Activated T-helper 2 cell treated with anti-CD3 and anti-CD28 coated beads, Interferon-gamma antibody, Interleukin-2, Interleukin-4, amounts not matched to agents 10 μg/mL and 5 μg/mL and 100 μg/mL, durations not matched to agents 14 hours and 24 hours and 36 hours (primary cell): ENCODE results near the gene GRIK5. TPM values are rescaled to one million over a fixed set of nuclear protein-coding genes. Genes with fewer than 3 reads are reported as not detected.
"Not testable (repeated sequence)": the region's sequence is repeated elsewhere in the genome, so short reads cannot be mapped to it uniquely, and the experiment has no call there.

Experiments
- DNase-seq: peaks from one replicate; pipeline ENCODE4 v3.0.0; 2021; ENCODE audit warnings: low spot score
- H3K27ac Mint-ChIP-seq: one replicate; pipeline ENCODE4 v1.8.0; 2021; ENCODE audit warnings: mixed read lengths
- H3K27me3 Mint-ChIP-seq: one replicate; pipeline ENCODE4 v1.8.0; 2021; ENCODE audit warnings: low read depth, mixed read lengths
- H3K36me3 Mint-ChIP-seq: one replicate; pipeline ENCODE4 v1.8.0; 2021; ENCODE audit warnings: low read depth, mixed read lengths
- H3K4me1 Mint-ChIP-seq: one replicate; pipeline ENCODE4 v1.8.0; 2021; ENCODE audit warnings: low read depth, mixed read lengths
- H3K4me3 Mint-ChIP-seq: one replicate; pipeline ENCODE4 v1.8.0; 2021; ENCODE audit warnings: low read depth, mild to moderate bottlenecking, moderate library complexity, mixed read lengths
- H3K9me3 Mint-ChIP-seq: one replicate; pipeline ENCODE4 v1.8.0; 2021; ENCODE audit warnings: mixed read lengths
- intact Hi-C: fragments of 100-400 bp; cut with micrococcal nuclease; formaldehyde crosslinking; loops from one replicate; pipeline ENCODE4 v1.15.1; 2023
- total RNA-seq: library from RNA; stranded (reverse); gene quantifications from 2 replicates; pipeline ENCODE4 v1.2.3, GENCODE V29; 2022

The GRIK5 gene
- total RNA-seq, 1 donor from 2014 or later, result 3.3 TPM

DNA sequence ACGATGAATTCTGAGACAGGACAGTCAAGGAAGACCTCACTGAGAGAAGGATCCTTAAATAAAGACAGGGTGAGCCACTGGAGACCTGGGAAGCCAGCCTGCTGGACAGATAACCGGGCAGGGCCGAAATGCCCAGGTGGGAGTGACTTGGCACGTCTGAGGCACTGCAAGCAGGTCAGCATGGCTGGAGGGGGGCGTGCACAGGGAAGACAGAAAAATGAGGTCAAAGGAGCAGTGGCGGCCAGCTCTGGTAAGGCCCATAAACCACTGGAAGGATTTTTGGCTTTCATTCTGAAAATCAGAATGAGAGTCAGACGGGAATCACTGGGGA is 70.2 kb downstream of the GRIK5 start:
- DNase-seq, result no peak
- Mint-ChIP-seq H3K4me1 (peaks cover 17% of the 10 kb centered on the region), H3K36me3 (no peaks in the 10 kb centered on the region), H3K27me3 (peaks cover 65% of the 10 kb centered on the region), H3K9me3 (no peaks in the 10 kb centered on the region), H3K4me3 (no peak overlapping the region), H3K27ac (no peak overlapping the region)
- intact Hi-C loops, result no loop called here

DNA sequence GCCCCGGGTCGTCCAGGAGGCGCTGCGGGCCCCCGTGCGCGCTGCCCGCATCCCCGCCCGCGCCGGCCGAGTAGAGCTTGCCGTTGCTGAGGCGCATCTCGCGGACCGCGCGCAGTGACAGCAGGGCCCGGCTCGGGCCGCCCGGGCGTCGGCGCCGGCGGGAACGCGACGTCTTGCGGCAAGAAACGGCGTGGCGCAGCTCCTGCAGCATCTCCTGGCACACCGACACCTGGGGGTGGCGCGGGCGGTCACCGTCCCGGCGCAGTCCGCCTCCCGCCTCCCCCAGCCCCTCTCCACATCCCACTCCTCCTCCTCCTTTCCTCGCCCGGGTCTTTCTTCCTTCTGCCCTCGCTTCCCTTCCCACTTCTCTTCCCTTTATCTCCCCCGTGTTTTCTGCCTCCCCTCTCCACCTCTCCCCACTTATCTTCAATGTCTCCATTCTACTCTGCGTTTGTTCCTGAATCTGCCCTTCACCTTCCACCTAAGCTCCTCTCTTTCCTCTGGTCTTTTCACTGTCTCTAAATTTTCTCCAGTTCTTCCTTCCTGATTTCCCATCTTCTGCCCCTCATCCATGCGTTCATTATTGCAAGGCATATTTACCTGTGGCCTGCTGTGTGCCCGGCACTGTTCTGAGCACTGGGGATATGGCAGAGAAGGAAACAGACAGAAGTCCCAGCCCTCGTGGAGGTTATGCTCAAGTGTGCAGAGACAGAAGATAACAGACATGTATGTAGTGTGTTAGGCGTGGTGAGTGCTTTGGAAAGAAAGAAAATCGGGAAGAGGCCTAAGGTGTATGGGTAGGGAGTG is 70.7 kb downstream of the GRIK5 start:
- no peak overlapping the region for H3K27ac Mint-ChIP-seq
- intact Hi-C loops, result no loop called here
- peaks cover 17% of the 10 kb centered on the region for H3K4me1 Mint-ChIP-seq
- H3K36me3 Mint-ChIP-seq, result no peaks in the 10 kb centered on the region
- no peak overlapping the region for H3K4me3 Mint-ChIP-seq
- H3K27me3 Mint-ChIP-seq, result peaks cover 66% of the 10 kb centered on the region
- H3K9me3 Mint-ChIP-seq, result no peaks in the 10 kb centered on the region
- DNase-seq, result no peak

DNA sequence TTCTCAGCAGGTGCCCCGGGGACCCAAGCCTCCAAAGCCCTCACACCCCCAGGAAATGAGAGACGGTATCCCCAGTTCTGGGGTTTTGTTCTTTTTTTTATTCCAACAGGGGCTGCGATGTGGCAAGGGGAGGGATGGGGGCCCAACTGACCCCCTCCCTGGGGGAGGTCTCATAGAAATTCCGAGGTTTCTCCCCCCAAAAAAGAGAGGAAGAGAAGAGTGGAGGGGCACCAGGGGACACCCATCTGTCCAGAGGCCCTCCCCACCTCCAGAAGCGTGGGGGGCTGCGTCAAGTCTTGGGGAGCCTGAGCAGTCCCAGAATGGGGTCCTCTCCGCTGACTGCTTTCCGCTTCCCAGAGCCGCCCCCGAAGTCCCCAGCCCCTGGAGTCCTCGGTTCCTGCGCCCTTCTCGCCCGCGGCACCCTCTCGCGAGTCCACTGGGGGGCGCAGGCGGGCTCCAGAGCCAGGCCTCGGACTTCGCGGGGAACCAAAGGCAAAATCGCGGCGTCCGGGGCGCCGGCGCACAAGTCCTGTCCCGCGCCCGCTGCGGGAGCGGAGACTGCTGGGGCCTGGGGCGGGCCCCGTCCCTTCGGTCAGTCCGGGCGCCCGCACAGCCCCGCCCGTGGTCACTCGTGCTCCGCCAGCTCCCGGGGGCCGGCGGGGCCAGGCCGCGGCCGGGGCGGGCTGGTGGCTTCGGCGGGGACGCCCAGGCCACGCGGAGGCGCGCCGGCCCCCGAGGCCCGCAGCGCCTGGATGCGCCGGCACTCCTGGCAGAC is 71.6 kb downstream of the GRIK5 start:
- no peak overlapping the region for H3K4me3 Mint-ChIP-seq
- DNase-seq, result peak; percentile 33
- peaks cover 63% of the 10 kb centered on the region for H3K27me3 Mint-ChIP-seq
- intact Hi-C loops, result no loop called here
- H3K36me3 Mint-ChIP-seq, result no peaks in the 10 kb centered on the region
- H3K27ac Mint-ChIP-seq, result no peak overlapping the region
- peaks cover 19% of the 10 kb centered on the region for H3K4me1 Mint-ChIP-seq
- no peaks in the 10 kb centered on the region for H3K9me3 Mint-ChIP-seq

DNA sequence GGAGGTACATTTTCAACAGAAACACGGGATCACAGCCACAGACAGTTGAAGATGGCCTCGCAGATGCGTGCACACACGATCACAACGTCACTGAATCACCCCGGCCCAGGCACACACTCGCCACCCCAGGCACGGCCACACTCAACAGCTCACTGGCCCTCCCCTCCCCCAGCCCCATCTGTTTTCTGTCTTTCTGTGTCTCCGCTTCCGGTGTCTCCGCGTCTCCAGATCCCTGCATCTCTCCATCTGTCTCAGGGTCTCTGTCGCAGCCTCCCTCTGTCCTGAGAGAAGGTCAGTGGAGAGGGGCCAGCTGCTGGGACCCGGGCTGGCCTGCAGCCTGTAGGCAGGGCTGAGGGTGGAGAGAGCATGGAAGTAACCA is 72.2 kb downstream of the GRIK5 start:
- H3K27me3 Mint-ChIP-seq, result peaks cover 65% of the 10 kb centered on the region
- no peaks in the 10 kb centered on the region for H3K36me3 Mint-ChIP-seq
- H3K4me3 Mint-ChIP-seq, result no peak overlapping the region
- no peak for DNase-seq
- no peak overlapping the region for H3K27ac Mint-ChIP-seq
- intact Hi-C loops, result no loop called here
- H3K9me3 Mint-ChIP-seq, result no peaks in the 10 kb centered on the region
- peaks cover 21% of the 10 kb centered on the region for H3K4me1 Mint-ChIP-seq

DNA sequence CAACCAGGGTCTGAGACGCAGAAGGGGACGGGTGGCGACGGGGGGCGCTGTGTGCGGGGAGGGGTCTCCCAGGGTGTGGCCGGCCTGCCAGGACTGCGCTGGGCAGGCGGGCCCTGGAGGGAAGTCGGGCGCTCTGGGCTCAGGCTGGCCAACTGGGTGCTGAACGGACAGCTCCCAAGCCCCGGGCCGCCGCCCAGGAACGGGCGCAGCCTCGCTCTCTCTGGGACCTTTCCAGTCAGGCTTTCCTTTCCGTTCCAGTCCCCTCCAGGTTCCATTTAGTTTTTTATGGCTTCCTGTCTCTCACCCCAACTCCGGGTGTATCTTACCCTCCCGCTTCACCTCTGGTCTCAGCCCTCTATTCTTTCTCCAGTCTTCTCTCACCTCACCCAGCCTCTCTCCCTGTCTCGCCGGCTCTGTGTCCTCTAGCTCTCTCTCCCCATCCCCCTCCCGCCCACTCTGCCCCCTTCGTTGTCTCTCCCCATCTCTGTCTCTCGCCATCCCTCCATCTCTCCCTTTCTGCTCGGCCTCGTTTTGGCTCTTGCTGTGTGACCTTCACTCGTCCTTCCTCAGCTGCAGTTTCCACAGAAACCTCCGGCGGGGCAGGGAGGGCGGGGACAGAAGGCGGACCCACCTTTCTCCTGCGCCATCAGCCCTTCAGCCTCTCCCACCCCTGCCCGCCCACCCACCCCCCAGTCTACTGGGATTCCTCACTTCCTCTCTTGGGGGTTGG is 72.7 kb downstream of the GRIK5 start:
- Mint-ChIP-seq H3K27me3 (peaks cover 69% of the 10 kb centered on the region), H3K27ac (no peak overlapping the region), H3K4me1 (peaks cover 23% of the 10 kb centered on the region), H3K36me3 (no peaks in the 10 kb centered on the region), H3K4me3 (peak overlapping the region; percentile 4), H3K9me3 (no peaks in the 10 kb centered on the region)
- peak; percentile 31 for DNase-seq
- intact Hi-C loops, result no loop called here

DNA sequence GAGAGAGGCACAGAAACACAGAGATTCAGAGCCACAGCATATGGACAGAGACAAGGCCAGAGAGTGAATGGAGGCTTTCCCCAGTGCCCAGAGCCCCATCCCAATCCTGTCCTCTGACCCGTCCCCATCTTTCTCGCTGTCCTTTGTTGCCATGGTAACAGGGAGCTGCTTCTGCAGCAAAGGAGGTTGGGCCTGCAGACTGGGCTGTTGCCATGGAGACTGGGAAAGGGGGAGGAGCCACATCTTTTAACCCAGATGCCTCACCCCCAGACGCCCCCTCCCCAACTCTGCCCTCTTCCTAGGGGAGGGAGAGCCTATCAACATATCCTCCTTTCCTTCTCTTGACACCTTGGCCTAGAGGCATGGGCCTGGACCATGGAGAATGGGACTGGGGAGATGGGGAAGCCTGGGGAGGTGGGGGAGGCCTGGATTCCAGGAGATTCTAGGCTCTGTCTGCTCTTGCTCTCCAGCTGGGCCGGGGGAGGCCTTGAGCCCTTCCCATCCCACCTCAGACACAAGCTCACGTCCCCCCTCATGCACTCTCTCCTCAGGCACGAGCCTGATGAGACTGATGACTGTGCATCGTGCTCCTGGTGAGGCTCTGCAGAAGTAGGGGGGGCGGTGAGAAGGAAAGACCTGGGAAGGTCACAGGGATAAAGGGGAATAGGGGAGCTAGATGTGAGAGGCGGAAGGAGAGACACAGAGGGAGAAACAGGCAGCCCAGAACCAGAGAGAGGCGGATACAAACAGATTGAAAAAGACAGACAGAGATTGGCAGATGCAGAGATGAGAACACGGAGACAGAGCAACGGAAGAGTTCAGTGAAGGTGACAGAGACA is 73.8 kb downstream of the GRIK5 start:
- Mint-ChIP-seq H3K9me3 (no peaks in the 10 kb centered on the region), H3K4me1 (peaks cover 23% of the 10 kb centered on the region), H3K27ac (no peak overlapping the region), H3K4me3 (no peak overlapping the region), H3K36me3 (no peaks in the 10 kb centered on the region), H3K27me3 (peaks cover 59% of the 10 kb centered on the region)
- intact Hi-C loops, result no loop called here
- no peak for DNase-seq

DNA sequence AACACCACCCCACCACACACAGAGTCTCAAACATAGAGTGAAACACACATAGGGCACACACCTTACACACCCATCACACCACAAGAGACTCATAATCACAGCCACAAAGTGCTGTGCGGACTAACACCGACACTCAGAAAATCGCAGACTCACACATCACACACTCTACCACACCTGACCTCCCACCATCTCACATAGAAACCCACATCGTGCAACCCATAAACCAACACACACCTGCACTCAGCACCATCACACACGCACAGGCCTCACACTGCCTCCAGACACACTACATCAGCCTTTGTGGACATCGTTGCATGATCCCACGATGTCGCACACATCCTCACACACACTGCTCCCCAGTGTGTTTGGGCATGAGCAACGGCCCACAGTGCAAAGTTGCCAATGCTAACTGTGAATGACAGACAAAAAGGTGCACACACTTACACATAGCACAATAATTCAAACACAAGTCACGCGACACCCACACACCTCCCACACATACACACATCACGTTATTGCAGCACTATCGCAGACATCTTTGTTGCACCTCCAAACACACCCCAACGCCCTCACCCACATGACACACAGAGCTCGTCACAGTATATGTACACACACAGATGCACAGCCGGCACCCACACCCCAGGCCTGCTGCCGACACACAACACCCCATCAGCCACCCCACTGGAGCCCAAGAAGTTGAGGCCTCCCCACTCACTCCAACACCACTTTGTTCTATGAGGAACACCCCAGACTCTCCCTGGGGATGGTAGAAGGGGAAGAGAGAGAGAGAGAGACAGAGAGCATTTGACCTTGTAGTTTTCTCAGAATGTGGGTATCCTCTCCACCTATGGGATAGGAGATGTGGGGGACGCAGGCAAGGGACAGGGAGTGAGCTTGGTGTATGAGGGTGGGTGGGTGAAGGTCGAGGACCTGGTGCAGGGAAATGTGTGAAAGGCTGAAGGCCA is 74.7 kb downstream of the GRIK5 start:
- peaks cover 23% of the 10 kb centered on the region for H3K4me1 Mint-ChIP-seq
- H3K4me3 Mint-ChIP-seq, result peak overlapping the region; percentile 57
- no peaks in the 10 kb centered on the region for H3K36me3 Mint-ChIP-seq
- no peak for DNase-seq
- peaks cover 50% of the 10 kb centered on the region for H3K27me3 Mint-ChIP-seq
- intact Hi-C loops, result no loop called here
- H3K27ac Mint-ChIP-seq, result no peak overlapping the region
- no peaks in the 10 kb centered on the region for H3K9me3 Mint-ChIP-seq

DNA sequence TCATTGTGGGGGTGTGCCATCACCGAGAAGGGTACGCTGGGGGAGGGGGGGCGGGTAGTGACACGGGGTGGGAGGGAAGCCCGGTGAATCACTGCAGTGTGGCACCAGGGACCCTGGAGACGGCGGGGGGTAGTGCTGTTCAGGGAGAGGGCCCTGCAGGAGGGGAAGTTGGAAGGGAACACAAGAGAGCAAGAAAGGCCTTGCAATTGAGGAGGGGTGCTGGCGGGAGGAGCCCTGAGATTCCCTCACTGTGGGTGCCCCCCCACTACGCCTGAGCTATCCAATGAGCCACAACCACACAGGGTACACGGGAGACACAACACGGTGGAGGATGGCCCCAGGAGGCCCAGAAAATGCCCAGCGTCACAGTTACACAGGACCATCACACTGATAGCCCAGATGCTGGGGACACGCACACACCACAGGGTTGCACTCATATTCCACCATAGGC is 75.5 kb downstream of the GRIK5 start:
- peaks cover 23% of the 10 kb centered on the region for H3K4me1 Mint-ChIP-seq
- H3K27me3 Mint-ChIP-seq, result peaks cover 42% of the 10 kb centered on the region
- no peaks in the 10 kb centered on the region for H3K36me3 Mint-ChIP-seq
- no peak overlapping the region for H3K4me3 Mint-ChIP-seq
- intact Hi-C loops, result no loop called here
- DNase-seq, result no peak
- H3K27ac Mint-ChIP-seq, result no peak overlapping the region
- H3K9me3 Mint-ChIP-seq, result no peaks in the 10 kb centered on the region

DNA sequence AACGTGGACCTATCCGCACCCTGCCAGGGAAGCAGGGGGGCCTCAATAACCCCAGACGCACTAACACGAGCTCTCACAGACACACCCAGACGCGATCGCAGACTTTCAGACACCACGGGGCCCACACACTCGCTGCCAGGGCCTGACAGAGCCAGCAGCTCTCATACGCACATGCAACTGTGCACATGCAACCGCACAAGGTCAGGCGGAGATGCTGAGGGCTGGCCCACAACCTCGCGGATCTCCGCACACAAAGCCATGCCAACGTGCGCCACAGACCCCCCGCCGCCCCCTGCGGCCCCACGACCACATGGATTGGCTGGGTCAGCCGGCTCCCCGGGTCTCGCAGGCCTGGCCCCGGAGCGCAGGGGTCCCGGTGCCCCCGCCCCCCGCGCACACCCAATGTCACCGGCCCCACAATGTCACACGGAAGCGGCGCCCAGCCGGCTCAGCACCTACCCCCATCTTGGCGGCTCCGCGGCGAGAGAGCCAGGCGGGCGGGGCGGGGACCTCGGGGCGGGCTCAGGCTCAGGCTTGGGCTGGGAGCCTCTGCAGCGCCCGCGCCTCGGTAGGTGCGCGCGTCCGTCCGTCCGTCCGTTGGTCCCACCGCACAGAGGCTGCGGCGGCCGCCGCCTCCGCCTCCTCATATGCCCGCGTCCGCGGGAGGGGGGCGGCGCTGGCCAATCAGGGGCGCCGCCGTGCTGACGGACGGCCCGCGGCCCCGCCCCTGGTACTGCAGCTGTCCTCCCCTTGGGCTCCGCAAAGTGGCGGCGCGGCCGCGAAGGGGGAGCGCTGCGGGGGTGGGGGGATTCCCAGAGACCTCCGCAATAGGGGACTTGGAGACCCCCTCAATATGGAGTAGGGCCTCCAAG is 76.2 kb downstream of the GRIK5 start, which contains the start of gene ATP1A3:
Gene ATP1A3 (minus strand): TSS at position 619 of the 872 bp plus-strand sequence. CDS start 154 bp downstream, at position 465.
- intact Hi-C loops, result no loop called here
- Mint-ChIP-seq H3K4me3 (peak within 1 kb of the TSS; percentile 74), H3K4me1 (peaks cover 20% of the 10 kb centered on the region), H3K27me3 (peaks cover 39% of the 10 kb centered on the region), H3K27ac (no peak within 1 kb of the TSS), H3K36me3 (no peaks in the 10 kb centered on the region), H3K9me3 (no peaks in the 10 kb centered on the region)
- DNase-seq, result peak; percentile 60

DNA sequence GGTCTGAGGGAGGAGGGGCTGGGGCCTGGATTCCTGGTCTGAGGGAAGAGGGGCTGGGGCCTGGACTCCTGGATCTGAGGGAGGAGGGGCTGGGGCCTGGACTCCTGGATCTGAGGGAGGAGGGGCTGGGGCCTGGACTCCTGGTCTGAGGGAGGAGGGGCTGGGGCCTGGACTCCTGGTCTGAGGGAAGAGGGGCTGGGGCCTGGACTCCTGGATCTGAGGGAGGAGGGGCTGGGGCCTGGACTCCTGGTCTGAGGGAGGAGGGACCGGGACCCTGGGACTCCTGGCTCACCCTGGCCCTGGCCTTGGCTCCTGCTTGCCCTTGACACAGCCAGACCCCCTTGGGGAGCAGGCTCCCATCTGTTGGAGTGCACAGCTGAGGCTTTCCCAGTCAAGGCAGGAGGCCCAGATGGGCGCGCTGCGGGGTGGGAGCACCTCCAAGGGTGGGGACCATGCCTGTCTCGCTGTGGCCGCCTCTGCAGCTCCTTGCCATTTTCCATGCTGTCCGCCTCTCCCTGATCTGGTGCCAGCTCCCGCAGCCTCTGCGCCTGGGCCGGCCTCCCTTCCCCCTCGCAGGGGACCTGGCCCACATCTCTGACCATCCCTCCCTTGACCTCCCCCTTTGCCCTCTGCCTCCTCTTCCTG is 78.0 kb downstream of the GRIK5 start:
- H3K36me3 Mint-ChIP-seq, H3K9me3 Mint-ChIP-seq, H3K4me3 Mint-ChIP-seq, DNase-seq, intact Hi-C loops, H3K27ac Mint-ChIP-seq: not testable (repeated sequence)
- peaks cover 17% of the 10 kb centered on the region for H3K4me1 Mint-ChIP-seq
- peaks cover 28% of the 10 kb centered on the region for H3K27me3 Mint-ChIP-seq
